Hematopoietic multipotent progenitor cell treated with erythropoietin and hydrocortisone succinate and interleukin-3 and kit ligand, for 8 days (in vitro differentiated cells): ENCODE data around the gene GBF1.
A peak's percentile ranks its signal among the peaks of the same experiment; 100 is the strongest.

Source experiments
- DNase-seq: peaks from one replicate; pipeline ENCODE4 v3.0.0-alpha.2; 2015

GBF1 gene

DNA sequence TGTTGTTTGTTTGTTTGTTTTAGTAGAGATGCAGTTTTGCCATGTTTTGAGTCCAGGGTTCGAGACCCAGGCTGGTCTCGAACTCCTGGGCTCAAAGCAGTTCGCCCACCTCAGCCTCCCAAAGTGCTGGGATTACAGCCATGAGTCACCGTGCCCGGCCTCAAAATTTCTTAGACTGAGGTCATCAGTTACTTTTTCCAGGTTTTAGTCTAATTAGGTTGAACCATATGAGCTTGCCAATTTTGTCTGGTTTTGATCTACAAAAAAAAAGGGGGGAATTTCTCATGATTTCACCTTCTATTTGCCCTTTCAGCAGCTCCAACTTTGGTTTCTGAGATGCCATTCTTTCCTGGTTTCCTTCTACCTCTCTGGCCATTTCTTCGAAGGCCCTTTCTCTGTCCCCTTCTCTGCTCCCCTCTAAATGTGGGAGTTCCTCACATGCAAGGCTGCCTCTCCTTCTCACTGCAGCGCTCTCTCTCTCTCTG lies 181.5 kb downstream of the GBF1 start:
- DNase-seq = no peak

DNA sequence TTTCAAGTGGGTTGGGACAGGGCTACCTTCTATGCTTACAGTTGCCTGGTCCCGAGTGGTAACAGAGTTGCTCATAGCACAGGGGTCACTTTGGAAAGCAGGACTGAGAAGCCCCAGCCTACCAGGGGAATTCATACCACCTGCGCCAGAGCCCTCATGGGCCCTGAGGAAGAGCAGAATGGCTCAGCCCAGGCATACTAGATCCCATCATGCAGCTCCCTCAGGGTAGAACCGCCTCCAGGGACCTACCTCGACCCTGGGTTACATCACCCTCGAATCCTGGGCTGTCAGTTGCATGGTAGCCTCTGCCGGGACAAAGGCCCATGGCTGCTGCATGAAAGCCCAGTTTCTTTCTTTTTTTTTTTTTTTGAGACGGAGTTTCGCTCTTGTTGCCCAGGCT lies 184.1 kb downstream of the GBF1 start:
- no peak for DNase-seq

DNA sequence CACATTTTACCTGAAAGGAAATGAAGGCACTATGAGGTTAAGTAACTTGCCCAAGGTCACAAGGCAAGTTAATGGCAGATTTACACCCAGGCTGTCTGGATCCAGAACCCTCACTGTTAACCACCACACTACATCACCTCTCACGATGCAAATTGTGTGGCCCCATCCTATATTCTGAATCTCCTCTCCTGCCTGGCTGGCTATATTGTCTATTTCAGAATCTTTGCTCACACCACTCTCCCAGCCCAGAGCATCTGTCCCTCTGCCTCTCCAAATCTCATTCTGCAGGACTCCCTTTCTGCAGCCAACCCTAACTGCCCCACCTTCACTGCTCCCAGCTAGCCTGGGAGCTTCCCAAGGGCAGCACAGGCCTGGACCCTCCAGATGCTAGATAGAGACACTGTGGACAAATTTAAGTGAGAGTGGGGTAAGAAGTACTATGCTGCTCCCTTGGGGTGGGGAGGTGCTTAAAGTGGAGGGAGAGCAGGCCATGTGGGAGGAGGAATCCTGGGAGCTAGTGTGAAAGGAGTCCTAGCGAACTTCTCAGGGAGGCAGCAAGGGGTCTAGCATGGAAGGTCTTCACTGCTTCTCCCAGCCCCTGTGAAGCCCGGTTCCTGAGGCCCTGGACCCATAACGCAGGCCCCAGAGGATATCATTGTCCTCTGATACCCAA lies 186.3 kb downstream of the GBF1 start:
- peak; percentile 62 for DNase-seq
